Measurements from ENCODE around the gene MFSD12.

GRCh38 chr19:3500429-3501101 is 56.8 kb downstream of the MFSD12 start, which contains the start of gene DOHH:
- TF ChIP-seq CTCF (conservative IDR thresholded peaks at IDR 0.05; ENCODE audit: low read length) (no peak), EZH2phosphoT487 (IDR thresholded peaks at IDR 0.05; ENCODE audit: borderline replicate concordance, low read depth, low read length) (no peak)
